ENCODE results near the gene GSTT2B. TPM values are rescaled to one million over a fixed set of nuclear protein-coding genes. Genes with fewer than 3 reads are reported as not detected.
"Not testable (repeated sequence)": the region's sequence is repeated elsewhere in the genome, so short reads cannot be mapped to it uniquely, and the experiment has no call there.

Gene GSTT2B
- total and polyA plus RNA-seq, 11 donors, result 0.81 to 19.9 (median 6.6) TPM

GRCh38 chr22:23970816-23971486 is 10.0 kb upstream of the GSTT2B start:
- Histone ChIP-seq H3K4me1 (peaks cover 0 to 22% (median 1%) of the 10 kb centered on the region in 12 donors), H3K27me3 (no peaks in the 10 kb centered on the region), H3K4me3 (no peak overlapping the region), H3K9me3 (no peaks in the 10 kb centered on the region), H3K36me3 (peaks cover 0 to 30% (median 26%) of the 10 kb centered on the region in 9 donors), H3K27ac (no peak overlapping the region)
- no peak for ATAC-seq
- DNase-seq, result peak in 1 of 5 donors; percentile 24
- 50 to 79% (median 69%) methylated on average over 5 to 6 of the region's 6 CpGs for WGBS, 4 donors
- intact Hi-C loops (cut with DNase I), result loop anchor here in 3 of 10 donors (5.0 kb wide), 2 partner anchors 39 to 44 kb away; no protein-coding TSS in a partner anchor
- TF ChIP-seq CTCF (IDR thresholded peaks at IDR 0.05), result no peak
- no peak for TF ChIP-seq POLR2A (IDR thresholded peaks at IDR 0.05)

GRCh38 chr22:23970201-23970641 is 9.2 kb upstream of the GSTT2B start:
- H3K4me1 ChIP-seq, result peaks cover 0 to 22% (median 1%) of the 10 kb centered on the region in 12 donors
- WGBS, 4 donors, result 63 to 80% (median 75%) methylated on average over 5 of the region's 5 CpGs
- no peak overlapping the region for H3K27ac ChIP-seq
- intact Hi-C loops (cut with DNase I), result loop anchor here in 3 of 10 donors (5.0 kb wide), 2 partner anchors 38 to 43 kb away; no protein-coding TSS in a partner anchor
- H3K27me3 ChIP-seq, result no peaks in the 10 kb centered on the region
- no peak for TF ChIP-seq CTCF (IDR thresholded peaks at IDR 0.05)
- TF ChIP-seq POLR2A (IDR thresholded peaks at IDR 0.05), result no peak
- peaks cover 0 to 30% (median 26%) of the 10 kb centered on the region in 9 donors for H3K36me3 ChIP-seq
- DNase-seq (no peak), ATAC-seq (no peak)
- no peaks in the 10 kb centered on the region for H3K9me3 ChIP-seq
- no peak overlapping the region for H3K4me3 ChIP-seq

- TF ChIP-seq CTCF (IDR thresholded peaks at IDR 0.05), result no peak
- TF ChIP-seq POLR2A (IDR thresholded peaks at IDR 0.05), result no peak
- H3K9me3 ChIP-seq, result no peaks in the 10 kb centered on the region
- no peak overlapping the region for H3K27ac ChIP-seq
- intact Hi-C loops (cut with DNase I), result loop anchor here in 2 of 10 donors (5.0 kb wide), 1 partner anchor 37 kb away; no protein-coding TSS in a partner anchor
- peaks cover 0 to 22% (median 1%) of the 10 kb centered on the region in 12 donors for H3K4me1 ChIP-seq
- WGBS, 4 donors, result 87 to 100% (median 91%) methylated on average over 2 to 3 of the region's 3 CpGs
- H3K4me3 ChIP-seq, result no peak overlapping the region
- peaks cover 0 to 30% (median 26%) of the 10 kb centered on the region in 9 donors for H3K36me3 ChIP-seq
- ATAC-seq (no peak), DNase-seq (no peak)
- H3K27me3 ChIP-seq, result no peaks in the 10 kb centered on the region
Measured at GRCh38 chr22:23969071-23969470, 8.1 kb upstream of the GSTT2B start.

GRCh38 chr22:23966568-23966967 is 5.6 kb upstream of the GSTT2B start, which contains the start of gene DDTL:
TSS of gene DDTL (plus strand) at chr22:23966888. CDS start at chr22:23966915, 27 bp downstream.
- intact Hi-C loops (cut with DNase I), result loop anchor here in 2 of 10 donors (5.0 kb wide), 1 partner anchor 34 kb away; no protein-coding TSS in a partner anchor
- no CpG with 5 or more reads among the region's 30 CpGs for WGBS, 4 donors
- not testable (repeated sequence) for H3K9me3 ChIP-seq, H3K27ac ChIP-seq, H3K27me3 ChIP-seq, H3K4me3 ChIP-seq, DNase-seq
- ATAC-seq, result peak; percentile 90 to 98 (median 94)
- Histone ChIP-seq H3K4me1 (peaks cover 0 to 22% (median under 1%) of the 10 kb centered on the region in 12 donors), H3K36me3 (peaks cover 0 to 26% (median 23%) of the 10 kb centered on the region in 9 donors)

GRCh38 chr22:23966094-23966493 is 5.1 kb upstream of the GSTT2B start:
- DNase-seq, H3K27me3 ChIP-seq, H3K4me3 ChIP-seq, H3K9me3 ChIP-seq, H3K27ac ChIP-seq: not testable (repeated sequence)
- WGBS, 4 donors, result no CpG with 5 or more reads among the region's 18 CpGs
- Histone ChIP-seq H3K36me3 (peaks cover 0 to 22% (median 18%) of the 10 kb centered on the region in 9 donors), H3K4me1 (peaks cover 0 to 18% (median 0%) of the 10 kb centered on the region in 12 donors)
- intact Hi-C loops (cut with DNase I), result loop anchor here in 2 of 10 donors (5.0 kb wide), 1 partner anchor 34 kb away; no protein-coding TSS in a partner anchor
- peak; percentile 31 to 51 (median 38) for ATAC-seq

Measured in heart left ventricle (tissue), 16 donors.